ENCODE measurements around the gene C20orf144. TPM values are rescaled to one million over a fixed set of nuclear protein-coding genes. Genes with fewer than 3 reads are reported as not detected.
"Not testable (repeated sequence)": the region's sequence is repeated elsewhere in the genome, so short reads cannot be mapped to it uniquely, and the experiment has no call there.

The C20orf144 gene
- total RNA-seq, 1 donor: 0.21 TPM

- Histone ChIP-seq H3K9me3 (ENCODE audit: low read depth, low read length) (no peaks in the 10 kb centered on the region), H3K4me3 (ENCODE audit: low read length) (no peak overlapping the region), H3K4me1 (ENCODE audit: insufficient read depth, low read length) (no peaks in the 10 kb centered on the region), H3K27me3 (ENCODE audit: insufficient read depth, low read length) (no peaks in the 10 kb centered on the region)
Observed at GRCh38 chr20:33645396-33645795, 16.7 kb upstream of the C20orf144 start.

GRCh38 chr20:33646191-33646590 is 15.9 kb upstream of the C20orf144 start:
- Histone ChIP-seq H3K4me1 (ENCODE audit: insufficient read depth, low read length) (no peaks in the 10 kb centered on the region), H3K4me3 (ENCODE audit: low read length) (no peak overlapping the region), H3K27me3 (ENCODE audit: insufficient read depth, low read length) (no peaks in the 10 kb centered on the region), H3K9me3 (ENCODE audit: low read depth, low read length) (no peaks in the 10 kb centered on the region)

GRCh38 chr20:33646959-33647602 is 15.0 kb upstream of the C20orf144 start:
- not testable (repeated sequence) for H3K27me3 ChIP-seq (ENCODE audit: insufficient read depth, low read length)

GRCh38 chr20:33647603-33648395 is 14.3 kb upstream of the C20orf144 start:
- H3K9me3 ChIP-seq (ENCODE audit: low read depth, low read length): no peaks in the 10 kb centered on the region
- H3K27me3 ChIP-seq (ENCODE audit: insufficient read depth, low read length): no peaks in the 10 kb centered on the region
- no peaks in the 10 kb centered on the region for H3K4me1 ChIP-seq (ENCODE audit: insufficient read depth, low read length)
- no peak overlapping the region for H3K4me3 ChIP-seq (ENCODE audit: low read length)

More at GRCh38 chr20:33646959-33647602, 15.0 kb upstream of the C20orf144 start:
- H3K4me1 ChIP-seq (ENCODE audit: insufficient read depth, low read length); H3K9me3 ChIP-seq (ENCODE audit: low read depth, low read length); H3K4me3 ChIP-seq (ENCODE audit: low read length): not testable (repeated sequence)

GRCh38 chr20:33648396-33649004 is 13.6 kb upstream of the C20orf144 start:
- no peak overlapping the region for H3K4me3 ChIP-seq (ENCODE audit: low read length)
- H3K4me1 ChIP-seq (ENCODE audit: insufficient read depth, low read length): no peaks in the 10 kb centered on the region
- no peaks in the 10 kb centered on the region for H3K9me3 ChIP-seq (ENCODE audit: low read depth, low read length)
- no peaks in the 10 kb centered on the region for H3K27me3 ChIP-seq (ENCODE audit: insufficient read depth, low read length)

- no peaks in the 10 kb centered on the region for H3K9me3 ChIP-seq (ENCODE audit: low read depth, low read length)
- no peaks in the 10 kb centered on the region for H3K4me1 ChIP-seq (ENCODE audit: insufficient read depth, low read length)
- no peak overlapping the region for H3K4me3 ChIP-seq (ENCODE audit: low read length)
- no peaks in the 10 kb centered on the region for H3K27me3 ChIP-seq (ENCODE audit: insufficient read depth, low read length)
Observed at GRCh38 chr20:33649201-33649681, 12.9 kb upstream of the C20orf144 start.

GRCh38 chr20:33650111-33650752 is 11.9 kb upstream of the C20orf144 start:
- Histone ChIP-seq H3K9me3 (ENCODE audit: low read depth, low read length) (no peaks in the 10 kb centered on the region), H3K27me3 (ENCODE audit: insufficient read depth, low read length) (no peaks in the 10 kb centered on the region), H3K4me1 (ENCODE audit: insufficient read depth, low read length) (no peaks in the 10 kb centered on the region), H3K4me3 (ENCODE audit: low read length) (no peak overlapping the region)

GRCh38 chr20:33650753-33651561 is 11.2 kb upstream of the C20orf144 start:
- H3K4me3 ChIP-seq (ENCODE audit: low read length): no peak overlapping the region
- no peaks in the 10 kb centered on the region for H3K27me3 ChIP-seq (ENCODE audit: insufficient read depth, low read length)

GRCh38 chr20:33651562-33652048 is 10.5 kb upstream of the C20orf144 start:
- Histone ChIP-seq H3K4me3 (ENCODE audit: low read length) (no peak overlapping the region), H3K4me1 (ENCODE audit: insufficient read depth, low read length) (no peaks in the 10 kb centered on the region), H3K27me3 (ENCODE audit: insufficient read depth, low read length) (no peaks in the 10 kb centered on the region), H3K9me3 (ENCODE audit: low read depth, low read length) (no peaks in the 10 kb centered on the region)

More at GRCh38 chr20:33650753-33651561, 11.2 kb upstream of the C20orf144 start:
- Histone ChIP-seq H3K4me1 (ENCODE audit: insufficient read depth, low read length) (no peaks in the 10 kb centered on the region), H3K9me3 (ENCODE audit: low read depth, low read length) (no peaks in the 10 kb centered on the region)

GRCh38 chr20:33653218-33653899 is 8.8 kb upstream of the C20orf144 start:
- Histone ChIP-seq H3K4me1 (ENCODE audit: insufficient read depth, low read length) (no peaks in the 10 kb centered on the region), H3K27me3 (ENCODE audit: insufficient read depth, low read length) (no peaks in the 10 kb centered on the region), H3K4me3 (ENCODE audit: low read length) (no peak overlapping the region), H3K9me3 (ENCODE audit: low read depth, low read length) (no peaks in the 10 kb centered on the region)

- Histone ChIP-seq H3K4me3 (ENCODE audit: low read length) (no peak overlapping the region), H3K9me3 (ENCODE audit: low read depth, low read length) (no peaks in the 10 kb centered on the region), H3K27me3 (ENCODE audit: insufficient read depth, low read length) (no peaks in the 10 kb centered on the region), H3K4me1 (ENCODE audit: insufficient read depth, low read length) (no peaks in the 10 kb centered on the region)
Observed at GRCh38 chr20:33653900-33654596, 8.1 kb upstream of the C20orf144 start.

GRCh38 chr20:33654680-33655161 is 7.4 kb upstream of the C20orf144 start:
- no peaks in the 10 kb centered on the region for H3K4me1 ChIP-seq (ENCODE audit: insufficient read depth, low read length)
- H3K4me3 ChIP-seq (ENCODE audit: low read length): no peak overlapping the region
- H3K9me3 ChIP-seq (ENCODE audit: low read depth, low read length): no peaks in the 10 kb centered on the region

GRCh38 chr20:33655164-33655563 is 7.0 kb upstream of the C20orf144 start:
- no peaks in the 10 kb centered on the region for H3K27me3 ChIP-seq (ENCODE audit: insufficient read depth, low read length)
- H3K4me3 ChIP-seq (ENCODE audit: low read length): no peak overlapping the region
- H3K9me3 ChIP-seq (ENCODE audit: low read depth, low read length): no peaks in the 10 kb centered on the region
- no peaks in the 10 kb centered on the region for H3K4me1 ChIP-seq (ENCODE audit: insufficient read depth, low read length)

More at GRCh38 chr20:33654680-33655161, 7.4 kb upstream of the C20orf144 start:
- H3K27me3 ChIP-seq (ENCODE audit: insufficient read depth, low read length): no peaks in the 10 kb centered on the region
